ENCODE measurements around the gene PLA2G2E.
"Not testable (repeated sequence)": the region's sequence is repeated elsewhere in the genome, so short reads cannot be mapped to it uniquely, and the experiment has no call there.

The PLA2G2E gene

GRCh38 chr1:19927130-19927421 lies 3.7 kb upstream of the PLA2G2E start:
- DNase-seq (ENCODE audit: low read depth), result not testable (repeated sequence)

DNA sequence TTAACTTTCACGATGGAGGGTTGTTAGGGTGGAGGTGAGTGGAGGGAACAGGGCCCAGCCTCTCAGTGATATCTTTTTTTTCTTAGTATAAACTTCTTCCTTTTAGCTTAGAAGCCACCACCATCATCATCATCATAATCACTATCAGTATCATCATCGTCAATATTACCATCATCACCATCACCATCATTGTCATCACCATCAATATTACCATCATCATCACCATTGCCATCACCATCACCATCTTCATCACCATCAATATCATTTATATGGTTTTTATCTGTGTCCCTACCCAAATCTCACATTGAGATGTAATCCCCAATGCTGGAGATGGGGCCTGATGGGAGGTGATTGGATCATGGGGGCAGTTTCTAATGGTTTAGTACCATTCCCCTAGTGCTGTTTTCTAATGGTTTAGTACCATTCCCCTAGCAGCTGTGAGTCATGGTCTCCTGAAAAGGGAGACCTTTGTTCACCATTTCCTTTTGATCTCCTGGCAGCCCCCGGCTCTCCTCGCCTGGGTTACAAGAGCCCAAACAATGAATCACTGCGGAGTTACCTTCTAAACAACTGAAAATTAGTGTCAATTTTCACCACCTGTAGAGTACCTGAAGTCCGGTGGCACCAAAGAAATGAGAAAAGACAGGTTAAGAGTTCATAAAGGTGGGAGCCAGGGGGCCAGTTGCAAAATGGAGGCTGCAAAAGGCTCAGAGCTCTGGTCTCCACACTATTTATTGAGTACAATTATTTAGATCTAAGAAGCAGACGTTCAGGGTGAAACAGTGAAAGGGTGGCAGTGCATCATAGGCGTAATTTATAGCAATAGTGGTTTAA lies 3.1 kb upstream of the PLA2G2E start:
- no peak for DNase-seq (ENCODE audit: low read depth)

DNA sequence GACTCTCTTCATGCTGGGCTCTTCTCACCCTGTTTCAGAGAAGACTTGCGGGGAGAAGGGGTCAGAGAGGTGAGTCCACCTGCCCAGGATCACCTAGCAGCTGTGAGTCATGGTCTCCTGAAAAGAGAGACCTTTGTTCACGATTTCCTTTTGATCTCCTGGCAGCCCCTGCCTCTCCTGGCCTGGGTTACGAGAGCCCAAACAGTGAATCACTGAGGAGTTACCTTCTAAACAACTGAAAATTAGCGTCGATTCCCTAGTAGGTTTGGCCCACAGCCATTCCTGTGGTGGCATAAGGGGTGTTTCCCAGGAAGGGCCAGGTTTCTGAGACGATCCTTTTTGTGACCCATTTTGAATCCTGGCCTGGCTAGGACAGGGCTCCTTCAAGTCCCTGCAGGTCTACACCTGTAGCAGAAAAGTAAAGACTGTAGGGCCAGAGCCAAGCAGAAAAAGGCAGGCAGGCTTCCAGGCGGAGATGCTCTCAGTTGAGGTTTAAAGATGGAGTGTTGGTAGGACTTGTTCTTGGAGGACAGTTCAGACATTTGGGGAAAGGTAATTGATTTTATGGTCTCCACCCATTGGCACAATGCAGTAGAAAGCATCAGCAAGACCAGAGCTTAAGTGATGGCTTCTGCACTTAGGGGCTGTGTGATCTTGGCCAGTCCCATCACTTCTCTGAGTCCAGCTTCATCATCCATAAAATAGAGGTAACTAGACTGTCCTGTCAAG lies 2.1 kb upstream of the PLA2G2E start:
- DNase-seq (ENCODE audit: low read depth), result no peak

DNA sequence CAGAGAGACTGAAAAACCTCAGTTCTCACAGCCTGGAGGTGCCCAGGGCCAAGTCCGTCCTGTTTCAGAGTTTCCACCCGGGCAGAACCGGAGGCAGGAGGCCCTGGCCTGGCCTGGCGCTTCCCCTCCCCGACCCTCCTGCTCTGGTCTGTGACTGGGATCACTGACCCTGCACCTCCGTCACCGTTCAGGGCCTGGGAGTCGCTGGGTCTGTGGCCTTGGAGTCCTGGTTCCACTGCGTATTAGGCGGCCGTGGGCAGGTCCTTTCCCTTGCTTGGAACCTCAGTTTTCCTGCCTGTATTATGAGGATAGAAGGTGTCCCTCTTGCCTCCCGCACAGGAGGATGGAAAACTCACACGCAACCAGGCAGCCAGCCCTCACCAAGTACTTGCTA lies 533 bp upstream of the PLA2G2E start:
- no peak for DNase-seq (ENCODE audit: low read depth)

DNA sequence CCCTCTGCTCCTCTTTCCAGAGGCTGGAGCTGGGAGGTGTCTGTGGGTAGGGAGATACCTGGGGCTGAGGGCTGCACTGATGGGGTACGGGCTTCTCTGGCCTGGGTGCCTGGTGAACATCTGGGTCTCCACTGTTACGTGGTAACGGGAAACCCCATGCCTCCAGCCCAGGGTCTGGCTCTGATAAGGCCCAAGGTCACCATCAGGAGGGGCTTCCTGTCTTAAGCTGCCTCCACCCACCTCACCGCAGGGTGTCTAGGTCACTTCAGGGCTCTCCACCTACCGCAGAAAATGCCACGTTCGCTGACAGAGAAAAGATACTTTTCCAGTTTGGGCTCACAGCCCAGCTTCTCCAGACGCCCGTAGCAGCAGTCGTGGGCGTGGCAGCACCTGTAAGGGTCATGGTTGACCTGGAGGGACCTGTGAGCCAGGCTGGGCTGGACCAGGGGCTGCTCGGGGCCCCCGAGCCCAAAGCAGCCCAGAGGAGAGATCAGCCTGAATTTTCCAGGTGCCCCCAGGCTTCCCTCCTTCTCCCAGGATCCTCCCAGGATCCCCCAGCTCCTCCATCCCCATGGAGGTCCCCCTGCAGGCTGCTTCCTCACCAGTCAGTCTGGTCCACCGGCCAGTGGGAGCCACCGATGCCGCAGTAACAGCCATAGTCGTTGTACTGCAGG lies 1.3 kb downstream of the PLA2G2E start:
- no peak for DNase-seq (ENCODE audit: low read depth)

DNA sequence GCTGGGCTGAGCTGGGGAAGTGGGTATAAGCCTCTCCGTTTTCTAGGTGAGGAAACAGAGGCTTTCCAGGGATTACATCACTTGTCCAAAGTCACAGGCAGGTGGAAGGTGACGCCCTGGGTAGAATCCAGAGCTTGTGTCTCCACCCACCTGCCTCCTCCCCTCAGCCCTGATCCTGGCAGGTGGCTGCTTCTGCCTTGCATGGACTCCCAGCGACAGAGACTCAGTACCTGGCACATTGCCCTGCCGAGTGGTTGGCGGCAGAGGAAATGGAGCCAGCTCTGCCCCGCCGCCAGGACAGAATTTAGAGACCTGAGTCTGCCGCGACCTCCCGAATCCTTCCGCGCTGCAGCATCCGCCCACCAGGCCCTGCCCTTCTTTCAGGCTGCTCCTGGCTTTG lies 2.1 kb downstream of the PLA2G2E start:
- DNase-seq (ENCODE audit: low read depth), result no peak

DNA sequence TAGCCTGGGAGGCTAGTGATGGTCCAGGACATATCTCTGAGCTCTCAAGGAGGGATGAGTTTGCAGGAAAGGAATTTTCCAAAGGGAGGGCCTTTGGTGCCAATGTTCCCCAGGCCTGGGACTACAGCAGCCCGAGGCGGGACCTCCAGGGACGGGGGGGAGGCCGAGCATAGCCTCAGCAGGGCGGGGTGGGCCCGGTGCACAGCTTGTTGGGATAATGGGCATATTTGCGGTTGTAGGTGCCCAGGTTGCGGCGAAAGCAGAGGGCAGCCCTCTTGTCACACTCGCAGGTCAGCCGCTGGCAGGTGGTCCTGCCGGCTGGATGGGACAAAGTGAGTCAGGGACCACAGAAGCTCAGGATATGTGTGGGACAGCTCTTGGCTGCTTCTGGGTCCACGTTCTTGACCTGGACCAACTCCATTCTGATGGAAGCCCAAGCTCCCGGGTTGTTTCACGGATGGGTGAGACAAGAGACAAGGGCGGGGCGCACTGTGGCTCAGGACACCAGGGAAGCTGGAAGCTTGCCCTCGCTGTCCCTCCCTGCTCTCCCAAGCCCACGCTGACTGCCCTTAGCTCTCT lies 3.2 kb downstream of the PLA2G2E start:
- no peak for DNase-seq (ENCODE audit: low read depth)

- peak; percentile 70 for DNase-seq (ENCODE audit: low read depth)
Measured at GRCh38 chr1:19918057-19918456, 5.4 kb downstream of the PLA2G2E start.

- no peak for DNase-seq (ENCODE audit: low read depth)
Measured at GRCh38 chr1:19910650-19911049, 12.8 kb downstream of the PLA2G2E start.

DNA sequence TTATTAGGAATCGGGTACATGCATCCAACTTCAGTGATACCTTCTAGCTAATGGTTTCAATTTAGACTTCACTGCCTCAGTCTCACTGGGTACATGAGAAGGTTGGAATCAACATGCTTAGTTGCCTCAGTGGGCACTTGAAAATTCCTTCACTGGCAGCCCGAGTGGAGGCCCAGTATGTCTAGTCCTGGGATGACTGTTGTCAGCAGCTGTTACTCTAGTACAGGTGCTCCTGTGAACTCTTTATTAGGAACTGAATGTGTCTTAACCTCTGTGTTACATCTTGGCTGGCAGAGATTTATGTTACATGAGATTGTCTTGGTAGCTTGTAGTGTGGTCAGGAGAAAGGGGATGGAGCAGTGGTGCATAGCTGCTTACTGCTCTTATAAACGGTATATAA lies 13.4 kb downstream of the PLA2G2E start:
- DNase-seq (ENCODE audit: low read depth), result no peak

GRCh38 chr1:19909392-19909791 lies 14.0 kb downstream of the PLA2G2E start:
- no peak for DNase-seq (ENCODE audit: low read depth)

DNA sequence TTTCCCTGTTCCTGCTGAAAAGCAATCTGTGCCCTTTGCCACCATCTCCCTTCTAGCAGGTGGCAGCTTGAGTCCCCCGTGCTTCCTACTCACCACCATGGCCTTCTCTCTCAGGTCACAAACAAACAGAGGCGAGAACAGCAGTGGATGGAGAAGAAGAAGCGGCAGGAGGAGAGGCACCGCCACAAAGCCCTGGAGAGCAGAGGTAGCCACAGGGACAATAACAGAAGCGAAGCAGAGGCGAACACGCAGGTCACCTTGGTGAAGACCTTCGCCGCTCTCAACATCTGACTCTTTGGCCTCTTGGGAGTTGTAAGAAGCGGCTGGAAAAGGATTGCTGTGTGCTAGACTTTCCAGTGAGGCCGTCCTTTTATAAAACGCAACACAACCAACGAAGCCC lies 16.0 kb downstream of the PLA2G2E start:
- no peak for DNase-seq (ENCODE audit: low read depth)

- DNase-seq (ENCODE audit: low read depth), result no peak
Measured at GRCh38 chr1:19903621-19904020, 19.8 kb downstream of the PLA2G2E start.

DNA sequence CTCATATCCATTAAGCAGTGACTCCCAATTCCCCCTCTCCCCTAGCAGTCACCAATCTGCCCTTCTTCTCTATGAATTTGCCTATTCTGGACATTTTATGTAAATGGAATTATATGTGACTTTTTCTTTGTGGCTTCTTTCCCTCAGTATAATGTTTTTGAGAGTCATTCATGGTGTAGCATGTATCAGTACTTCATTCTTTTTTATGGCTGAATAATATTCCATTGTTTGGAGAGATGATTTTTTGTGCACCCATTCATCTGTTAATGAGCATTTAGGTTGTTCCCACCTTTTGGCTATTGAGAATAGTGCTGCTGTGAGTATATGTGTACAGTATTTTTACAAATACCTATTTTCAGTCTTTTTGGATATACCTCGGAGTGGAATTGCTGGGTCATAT lies 21.8 kb downstream of the PLA2G2E start:
- no peak for DNase-seq (ENCODE audit: low read depth)

GRCh38 chr1:19894218-19894617 lies 29.2 kb downstream of the PLA2G2E start:
- peak; percentile 18 for DNase-seq (ENCODE audit: low read depth)

- no peak for DNase-seq (ENCODE audit: low read depth)
Measured at GRCh38 chr1:19893687-19894086, 29.7 kb downstream of the PLA2G2E start.

DNA sequence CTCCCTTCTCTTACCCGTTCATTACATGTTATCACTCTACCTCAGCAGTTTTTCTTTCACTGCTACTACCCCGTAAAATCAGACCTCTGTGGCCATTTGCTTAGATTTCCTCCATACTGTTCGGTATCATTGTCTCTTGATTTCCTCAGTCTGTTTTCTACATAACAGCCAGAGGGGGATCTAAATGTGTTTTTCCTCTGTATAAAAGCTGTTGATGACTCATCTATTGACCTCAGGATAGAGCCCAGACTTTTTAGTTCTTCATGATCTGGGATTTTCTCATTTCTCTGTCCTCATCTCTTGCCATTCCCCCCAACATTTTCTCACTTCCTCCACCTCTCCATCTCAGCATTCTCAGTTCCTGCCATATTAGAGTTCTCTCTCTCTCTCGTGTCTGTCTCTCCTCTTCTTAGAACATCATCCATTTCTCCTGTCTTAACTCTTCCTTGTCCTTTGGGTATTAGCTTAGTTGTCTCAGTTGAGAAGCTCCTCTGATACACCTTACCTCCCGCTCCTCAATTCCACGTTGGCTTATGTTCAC lies 30.7 kb downstream of the PLA2G2E start:
- no peak for DNase-seq (ENCODE audit: low read depth)

GRCh38 chr1:19892129-19892528 lies 31.3 kb downstream of the PLA2G2E start:
- no peak for DNase-seq (ENCODE audit: low read depth)

DNA sequence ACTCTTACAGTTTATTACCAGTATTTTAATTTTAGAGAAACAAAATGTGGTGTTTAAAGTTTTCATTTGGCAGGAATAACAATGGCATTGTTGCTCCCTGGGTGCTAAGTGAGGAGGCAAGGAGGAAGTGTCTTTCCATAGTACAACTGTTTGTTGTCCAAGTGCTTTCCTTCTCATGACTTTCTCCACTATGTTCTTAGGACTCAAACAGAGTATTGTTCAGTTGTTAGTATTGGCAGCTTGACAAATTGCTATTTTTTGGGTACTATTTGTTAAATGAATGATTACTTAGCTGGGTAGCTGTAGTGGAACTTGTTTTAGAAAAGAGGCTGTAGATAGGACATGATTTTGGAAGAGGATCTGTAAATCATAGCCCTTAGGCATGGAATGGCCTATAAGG lies 33.8 kb downstream of the PLA2G2E start:
- no peak for DNase-seq (ENCODE audit: low read depth)

- DNase-seq (ENCODE audit: low read depth), result no peak
Measured at GRCh38 chr1:19888112-19888511, 35.3 kb downstream of the PLA2G2E start.

GRCh38 chr1:19885821-19886220 lies 37.6 kb downstream of the PLA2G2E start:
- DNase-seq (ENCODE audit: low read depth), result no peak

- DNase-seq (ENCODE audit: low read depth), result no peak
Measured at GRCh38 chr1:19884312-19884711, 39.1 kb downstream of the PLA2G2E start.
